Omental fat pad (tissue), 4 donors: ENCODE results near the gene RSPH9. TPM values are rescaled to one million over a fixed set of nuclear protein-coding genes. Genes with fewer than 3 reads are reported as not detected.

Experiments used
- ATAC-seq: fragments of 150-250 bp; one replicate; pipeline ENCODE4 v1.9.1; 2016; ENCODE audit warnings: mild to moderate bottlenecking, moderate library complexity; ENCODE audit not compliant: low FRiP score
- DNase-seq: peaks from one replicate; pipeline ENCODE4 v3.0.0-alpha.2; 2019; ENCODE audit warnings: low spot score
- CTCF ChIP-seq, 3 donors: fragments of 450-650 bp; IDR thresholded peaks; one replicate each; pipeline ENCODE4 v1.5.1; 2016 to 2017; ENCODE audit warnings: antibody characterized with exemption in 3 of 3, mild to moderate bottlenecking in 3 of 3, moderate library complexity in 2 of 3
- total RNA-seq, 4 donors: library from RNA; depleted of rRNA; stranded (reverse); fragments of >200 nt; gene quantifications; one replicate each; pipeline ENCODE4 v1.1.0, GENCODE V29; 2016

The RSPH9 gene
- total RNA-seq, 4 donors from 2014 or later = 0.09 to 0.44 TPM; not detected in 2

GRCh38 chr6:43719511-43719910 lies 74.7 kb downstream of the RSPH9 start:
- DNase-seq (no peak), ATAC-seq (no peak)
- no peak for TF ChIP-seq CTCF (IDR thresholded peaks at IDR 0.05)

GRCh38 chr6:43720999-43721398 lies 76.2 kb downstream of the RSPH9 start:
- no peak for TF ChIP-seq CTCF (IDR thresholded peaks at IDR 0.05)
- DNase-seq (no peak), ATAC-seq (no peak)

Other genes starting within 250 kb of the RSPH9 start
- gene ABCC10, start 217.5 kb upstream of the RSPH9 start, total RNA-seq = 10 to 100 TPM; 11.5 to 21.9 (median 14.2) TPM
- gene DLK2, start 189.5 kb upstream of the RSPH9 start, total RNA-seq = 1 to 10 TPM in 3 of 4 donors, not detected in 1; 1.1 to 1.5 (median 1.2) TPM
- gene TJAP1, start 167.5 kb upstream of the RSPH9 start, total RNA-seq = 10 to 100 TPM; 12.6 to 23.5 (median 15.7) TPM
- gene LRRC73, start 134.7 kb upstream of the RSPH9 start, total RNA-seq = under 1 TPM in 3 of 4 donors, not detected in 1; 0.19 to 0.48 (median 0.47) TPM
- gene YIPF3, start 128.1 kb upstream of the RSPH9 start, total RNA-seq = 100 to 1,000 TPM in 1 of 4 donors, 10 to 100 TPM in 3; 67.9 to 109 (median 91.3) TPM
- 100 to 1,000 TPM in 1 of 4 donors, 10 to 100 TPM in 3; 22.5 to 104 (median 31.5) TPM for gene POLR1C, start 127.9 kb upstream of the RSPH9 start, total RNA-seq
- gene XPO5, start 69.0 kb upstream of the RSPH9 start, total RNA-seq = 100 to 1,000 TPM in 1 of 4 donors, 10 to 100 TPM in 3; 16.1 to 138 (median 21.9) TPM
- 10 to 100 TPM in 1 of 4 donors, 1 to 10 TPM in 3; 8.3 to 11.0 (median 9.2) TPM for gene POLH, start 68.9 kb upstream of the RSPH9 start, total RNA-seq
- gene GTPBP2, start 15.8 kb upstream of the RSPH9 start, total RNA-seq = 10 to 100 TPM; 37.5 to 65.7 (median 44.0) TPM
- 10 to 100 TPM; 26.3 to 49.0 (median 33.1) TPM for gene MAD2L1BP, start 9.2 kb upstream of the RSPH9 start, total RNA-seq
- gene MRPS18A, start 42.8 kb downstream of the RSPH9 start, total RNA-seq = 10 to 100 TPM; 30.3 to 54.7 (median 42.5) TPM
- 100 to 1,000 TPM; 157 to 656 (median 510) TPM for gene VEGFA, start 125.2 kb downstream of the RSPH9 start, total RNA-seq